ENCODE results near the gene AGAP2. TPM values are rescaled to one million over a fixed set of nuclear protein-coding genes. Genes with fewer than 3 reads are reported as not detected.

Gene AGAP2
- total and polyA plus RNA-seq, 2 of the 13 experiments (the other 11 are each of a cell fraction or from before 2014, with no cell fraction given): 0.38 to 0.45 TPM

- peak; percentile 11; the same call in 1 of the 2 replicates for TF ChIP-seq HNF4G (IDR thresholded peaks at IDR 0.05; ENCODE audit: borderline replicate concordance, low read depth, low read length)
- no peak for TF ChIP-seq HNF4G (CRISPR knock-in tag; IDR thresholded peaks at IDR 0.05; ENCODE audit: borderline replicate concordance, low read depth)
- peak; percentile 57; the same call in 1 of the 2 replicates for TF ChIP-seq NAIF1 (CRISPR knock-in tag; IDR thresholded peaks at IDR 0.05; ENCODE audit: borderline replicate concordance)
- TF ChIP-seq JUN (CRISPR knock-in tag; IDR thresholded peaks at IDR 0.05): peak; percentile 93
- TF ChIP-seq, protein P1, sequence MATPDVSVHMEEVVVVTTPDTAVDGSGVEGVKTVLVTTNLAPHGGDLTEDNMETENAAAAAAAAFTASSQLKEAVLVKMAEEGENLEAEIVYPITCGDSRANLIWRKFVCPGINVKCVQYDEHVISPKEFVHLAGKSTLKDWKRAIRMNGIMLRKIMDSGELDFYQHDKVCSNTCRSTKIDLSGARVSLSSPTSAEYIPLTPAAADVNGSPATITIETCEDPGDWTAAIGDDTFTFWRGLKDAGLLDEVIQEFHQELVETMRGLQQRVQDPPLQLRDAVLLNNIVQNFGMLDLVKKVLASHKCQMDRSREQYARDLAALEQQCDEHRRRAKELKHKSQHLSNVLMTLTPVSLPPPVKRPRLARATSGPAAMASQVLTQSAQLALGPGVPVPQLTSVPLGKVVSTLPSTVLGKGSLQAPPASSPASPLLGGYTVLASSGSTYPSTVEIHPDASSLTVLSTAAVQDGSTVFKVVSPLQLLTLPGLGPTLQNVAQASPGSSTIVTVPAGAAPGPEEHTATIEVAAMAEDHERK (CRISPR knock-in tag; IDR thresholded peaks at IDR 0.05; ENCODE audit: low read depth): 0 out of 2 replicates have a peak, but pooled peaks have one; percentile 14
- peak; percentile 55; the same call in 1 of the 2 replicates for TF ChIP-seq RXRA (CRISPR knock-in tag; IDR thresholded peaks at IDR 0.05)
- TF ChIP-seq RFX3 (CRISPR knock-in tag; IDR thresholded peaks at IDR 0.05): no peak
- TF ChIP-seq MIXL1 (CRISPR knock-in tag; IDR thresholded peaks at IDR 0.05): peak; percentile 66; the same call in 1 of the 2 replicates
- TF ChIP-seq ZNF737 (CRISPR knock-in tag; IDR thresholded peaks at IDR 0.05; ENCODE audit: borderline replicate concordance): no peak
- TF ChIP-seq, protein P2, sequence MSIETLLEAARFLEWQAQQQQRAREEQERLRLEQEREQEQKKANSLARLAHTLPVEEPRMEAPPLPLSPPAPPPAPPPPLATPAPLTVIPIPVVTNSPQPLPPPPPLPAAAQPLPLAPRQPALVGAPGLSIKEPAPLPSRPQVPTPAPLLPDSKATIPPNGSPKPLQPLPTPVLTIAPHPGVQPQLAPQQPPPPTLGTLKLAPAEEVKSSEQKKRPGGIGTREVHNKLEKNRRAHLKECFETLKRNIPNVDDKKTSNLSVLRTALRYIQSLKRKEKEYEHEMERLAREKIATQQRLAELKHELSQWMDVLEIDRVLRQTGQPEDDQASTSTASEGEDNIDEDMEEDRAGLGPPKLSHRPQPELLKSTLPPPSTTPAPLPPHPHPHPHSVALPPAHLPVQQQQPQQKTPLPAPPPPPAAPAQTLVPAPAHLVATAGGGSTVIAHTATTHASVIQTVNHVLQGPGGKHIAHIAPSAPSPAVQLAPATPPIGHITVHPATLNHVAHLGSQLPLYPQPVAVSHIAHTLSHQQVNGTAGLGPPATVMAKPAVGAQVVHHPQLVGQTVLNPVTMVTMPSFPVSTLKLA (IDR thresholded peaks at IDR 0.05): peak; percentile 98
- no peak for TF ChIP-seq ZNF20 (CRISPR knock-in tag; IDR thresholded peaks at IDR 0.05)
- peak; percentile 74 for TF ChIP-seq SALL2 (CRISPR knock-in tag; IDR thresholded peaks at IDR 0.05)
- 0 out of 2 replicates have a peak, but pooled peaks have one; percentile 5 for TF ChIP-seq STAT5B (CRISPR knock-in tag; IDR thresholded peaks at IDR 0.05)
- TF ChIP-seq ARID5B (CRISPR knock-in tag; IDR thresholded peaks at IDR 0.05): no peak; the same call in 1 of the 2 replicates
- peak; percentile 49 for TF ChIP-seq ZNF552 (CRISPR knock-in tag; IDR thresholded peaks at IDR 0.05; ENCODE audit: borderline replicate concordance)
- TF ChIP-seq ZBTB8A (CRISPR knock-in tag; IDR thresholded peaks at IDR 0.05; ENCODE audit: borderline replicate concordance, low read depth): peak; percentile 81; the same call in 1 of the 2 replicates
- peak; percentile 63 for TF ChIP-seq ZNF883 (CRISPR knock-in tag; IDR thresholded peaks at IDR 0.05; ENCODE audit: not compliant biosample characterization)
- TF ChIP-seq ZC3H4 (CRISPR knock-in tag; IDR thresholded peaks at IDR 0.05; ENCODE audit: borderline replicate concordance): peak; percentile 23; the same call in 1 of the 2 replicates
- TF ChIP-seq MAZ (IDR thresholded peaks at IDR 0.05; ENCODE audit: borderline replicate concordance, low read depth, low read length): peak; percentile 88
- TF ChIP-seq MAZ (CRISPR knock-in tag; IDR thresholded peaks at IDR 0.05; ENCODE audit: low read depth): peak; percentile 87
- no peak for TF ChIP-seq CHD2 (IDR thresholded peaks at IDR 0.05; ENCODE audit: low read depth, low read length)
- peak; percentile 59 for TF ChIP-seq ZNF329 (CRISPR knock-in tag; IDR thresholded peaks at IDR 0.05; ENCODE audit: low read depth)
- peak; percentile 95 for TF ChIP-seq SP4 (CRISPR knock-in tag; IDR thresholded peaks at IDR 0.05)
- TF ChIP-seq ZNF83 (CRISPR knock-in tag; IDR thresholded peaks at IDR 0.05; ENCODE audit: borderline replicate concordance): 0 out of 2 replicates have a peak, but pooled peaks have one; percentile 29
- no peak for TF ChIP-seq PLRG1 (conservative IDR thresholded peaks at IDR 0.05)
Observed at GRCh38 chr12:57771873-57772428, 33.4 kb upstream of the AGAP2 start, which contains the start of gene METTL1 (continued).
